T-cell (primary cell): ENCODE measurements around the gene ALDH5A1. TPM values are rescaled to one million over a fixed set of nuclear protein-coding genes. Genes with fewer than 3 reads are reported as not detected.

Experiments used
- ATAC-seq, 4 experiments: fragments of 200-7000 bp in 3 of 4; fragments of 150-1000 bp in 1 of 4; cut with Tn5 transposase; replicated peaks in 1 of 4; 1 replicate in 3 of 4; 2 replicates in 1 of 4; pipeline ENCODE4 v1.10.0; 2021; ENCODE audit warnings: moderate library complexity in 3 of 4, mild to moderate bottlenecking in 2 of 4, moderate number of reproducible peaks in 1 of 4
- CTCF ChIA-PET, 2 donors: fragments of 300-600 bp; sonication (Branson Sonifier 250); formaldehyde crosslinking; loops; one replicate each; lab custom pipeline; 2022; ENCODE audit warnings: antibody characterized with exemption in 2 of 2; lab: Charles Lee
- POLR2A ChIA-PET, 2 donors: fragments of 300-600 bp; sonication (Branson Sonifier 250); formaldehyde crosslinking; loops; one replicate each; lab custom pipeline; 2022; ENCODE audit warnings: antibody characterized with exemption in 2 of 2; lab: Charles Lee
- DNase-seq, 35 experiments: peaks; one replicate each; pipeline versions ENCODE4 v3.0.0 to v3.0.0-alpha.2; 2013 to 2023
- H3K27ac ChIP-seq: one replicate; pipeline ENCODE4 v1.5.1; 2013; ENCODE audit warnings: low read length
- H3K27me3 ChIP-seq, 2 experiments: replicated peaks in 1 of 2; 1 replicate in 1 of 2; 2 replicates in 1 of 2; pipeline versions ENCODE4 v1.6.1 to v1.7.0; 2013; ENCODE audit warnings: low read length in 1 of 2, mixed read lengths in 1 of 2; ENCODE audit not compliant: control insufficient read depth in 2 of 2, insufficient read depth in 2 of 2; ENCODE audit errors: extremely low read depth in 1 of 2
- H3K36me3 ChIP-seq, 2 donors: 1 replicate in 1 of 2; 2 replicates in 1 of 2; pipeline versions ENCODE4 v1.6.1 to v1.7.0; 2013; ENCODE audit warnings: low read length in 1 of 2; ENCODE audit not compliant: control insufficient read depth in 2 of 2, insufficient read depth in 1 of 2; ENCODE audit errors: extremely low read depth in 1 of 2
- H3K4me1 ChIP-seq, 2 experiments: 1 replicate in 1 of 2; 2 replicates in 1 of 2; pipeline versions ENCODE4 v1.6.1 to v1.7.0; 2013; ENCODE audit warnings: low read length in 2 of 2, mixed read lengths in 1 of 2; ENCODE audit not compliant: insufficient read depth in 2 of 2, control insufficient read depth in 1 of 2; ENCODE audit errors: extremely low read depth in 1 of 2
- H3K4me3 ChIP-seq, 2 donors: 1 replicate in 1 of 2; 2 replicates in 1 of 2; pipeline versions ENCODE4 v1.5.1 to v1.7.0; 2013; ENCODE audit warnings: mild to moderate bottlenecking in 2 of 2, low read length in 1 of 2, moderate library complexity in 1 of 2; ENCODE audit not compliant: control insufficient read depth in 1 of 2; ENCODE audit errors: extremely low read depth in 1 of 2
- H3K9me3 ChIP-seq: 2 replicates; pipeline ENCODE4 v1.7.0; 2013
- H3K27ac Mint-ChIP-seq, 2 donors: one replicate each; pipeline ENCODE4 v1.8.0; 2020 to 2021; ENCODE audit warnings: mild to moderate bottlenecking in 2 of 2, mixed read lengths in 2 of 2
- H3K27me3 Mint-ChIP-seq, 2 donors: one replicate each; pipeline ENCODE4 v1.8.0; 2021 to 2022; ENCODE audit warnings: mixed read lengths in 2 of 2
- H3K36me3 Mint-ChIP-seq: one replicate; pipeline ENCODE4 v1.8.0; 2021; ENCODE audit warnings: mixed read lengths
- H3K4me1 Mint-ChIP-seq, 3 donors: one replicate each; pipeline ENCODE4 v1.8.0; 2020 to 2022; ENCODE audit warnings: mixed read lengths in 3 of 3, mild to moderate bottlenecking in 1 of 3
- H3K4me3 Mint-ChIP-seq, 3 donors: one replicate each; pipeline ENCODE4 v1.8.0; 2020 to 2022; ENCODE audit warnings: mild to moderate bottlenecking in 3 of 3, mixed read lengths in 3 of 3, moderate library complexity in 3 of 3
- H3K9me3 Mint-ChIP-seq, 3 donors: one replicate each; pipeline ENCODE4 v1.8.0; 2020 to 2022; ENCODE audit warnings: mixed read lengths in 3 of 3
- WGBS: methylation state at CpG from one replicate; pipeline ENCODE4 v1.1.5; 2013; ENCODE audit warnings: missing lambda C conversion rate; ENCODE audit not compliant: insufficient coverage; 5-methylcytosine and 5-hydroxymethylcytosine counted together
- total RNA-seq, 35 experiments: library from RNA in 6 of 35; stranded (reverse) in 6 of 35; fragments of 120-200 nt in 1 of 35; gene quantifications; one replicate each; pipeline versions ENCODE4 v1.2.1 to v1.2.4 and lab custom pipeline; 2013 to 2026

Gene ALDH5A1
- total RNA-seq, 5 donors from 2014 or later (not counting 1 experiment from before 2014, with no cell fraction given) = 4.8 to 15.2 (median 11.7) TPM

DNA sequence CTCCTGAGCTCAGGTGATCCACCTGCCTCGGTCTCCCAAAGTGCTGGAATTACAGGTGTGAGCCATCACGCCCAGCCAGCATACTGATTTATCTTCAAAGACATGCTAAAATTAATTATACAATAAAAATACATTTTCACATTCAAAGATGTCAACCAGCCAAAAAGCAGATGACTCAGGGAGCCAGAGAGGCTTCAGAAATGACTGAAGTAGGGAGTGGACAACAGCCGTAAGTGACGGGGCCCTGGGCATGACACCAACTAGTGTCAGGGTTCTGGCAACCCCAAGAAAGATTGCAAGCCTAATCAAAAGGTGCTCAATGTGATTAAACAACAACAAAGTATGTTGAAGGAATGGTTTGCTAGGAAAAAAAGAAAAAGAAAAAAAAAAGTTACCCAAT lies 33.8 kb upstream of the ALDH5A1 start:
- H3K9me3 Mint-ChIP-seq = no peaks in the 10 kb centered on the region
- ATAC-seq = no peak
- DNase-seq = no peak
- H3K4me1 Mint-ChIP-seq = no peaks in the 10 kb centered on the region
- no peaks in the 10 kb centered on the region for H3K36me3 ChIP-seq
- H3K27me3 Mint-ChIP-seq = no peaks in the 10 kb centered on the region
- H3K27me3 ChIP-seq = no peaks in the 10 kb centered on the region
- no peaks in the 10 kb centered on the region for H3K4me1 ChIP-seq
- H3K27ac Mint-ChIP-seq = no peak overlapping the region
- H3K9me3 ChIP-seq = no peaks in the 10 kb centered on the region
- H3K36me3 Mint-ChIP-seq = no peaks in the 10 kb centered on the region
- POLR2A ChIA-PET = no interaction called here
- H3K4me3 ChIP-seq = no peak overlapping the region
- H3K27ac ChIP-seq = no peak overlapping the region
- H3K4me3 Mint-ChIP-seq = no peak overlapping the region
- CTCF ChIA-PET = interaction anchor here in 1 of 2 donors (0.9 kb wide), 1 partner anchor 1029 kb away, joined by 7 read pairs; no protein-coding TSS in a partner anchor
- WGBS = no CpG with 5 or more reads among the region's 4 CpGs

DNA sequence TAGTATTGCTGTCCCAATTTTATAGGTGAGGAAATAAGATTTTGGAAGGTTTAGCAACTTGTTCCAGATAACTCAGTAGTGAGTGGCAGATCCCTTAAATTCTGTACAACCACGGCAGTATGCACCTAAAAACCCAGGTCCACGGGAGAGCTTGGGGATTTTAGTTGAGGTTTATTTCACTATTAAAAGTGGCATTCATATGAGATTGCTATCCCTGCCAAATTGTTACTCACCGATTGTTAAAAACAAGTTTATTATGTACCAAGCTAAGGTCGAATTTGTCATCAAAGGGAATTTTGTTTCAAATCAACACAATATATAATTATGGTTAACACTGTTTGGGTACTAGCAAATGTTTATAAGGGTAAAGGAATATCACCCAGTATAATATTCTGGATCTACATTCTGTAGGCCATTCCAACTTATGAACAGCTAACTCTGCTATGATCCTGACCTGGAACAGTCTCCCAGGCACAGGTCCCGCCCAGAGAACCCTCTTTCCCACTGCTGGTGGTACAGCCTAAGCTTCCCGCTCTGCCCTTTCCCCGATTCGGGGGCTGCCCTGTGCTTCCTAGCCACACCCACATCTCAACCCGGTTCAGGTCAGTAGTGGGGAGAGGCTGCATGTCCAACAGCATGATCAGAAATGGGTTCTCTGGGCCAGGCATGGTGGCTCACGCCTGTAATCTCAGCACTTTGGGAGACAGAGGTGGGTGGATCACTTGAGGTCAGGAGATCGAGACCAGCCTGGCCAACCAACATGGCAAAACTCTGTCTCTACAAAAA lies 30.3 kb upstream of the ALDH5A1 start:
- no peaks in the 10 kb centered on the region for H3K9me3 ChIP-seq
- Mint-ChIP-seq H3K36me3 (no peaks in the 10 kb centered on the region), H3K4me1 (no peaks in the 10 kb centered on the region), H3K27ac (no peak overlapping the region), H3K9me3 (no peaks in the 10 kb centered on the region), H3K27me3 (no peaks in the 10 kb centered on the region), H3K4me3 (no peak overlapping the region)
- POLR2A ChIA-PET = no interaction called here
- no peak overlapping the region for H3K27ac ChIP-seq
- DNase-seq (no peak), ATAC-seq (no peak)
- CTCF ChIA-PET = no interaction called here
- WGBS = 80% methylated on average over 2 of the region's 11 CpGs
- no peaks in the 10 kb centered on the region for H3K27me3 ChIP-seq
- no peak overlapping the region for H3K4me3 ChIP-seq
- H3K4me1 ChIP-seq = no peaks in the 10 kb centered on the region
- peaks cover 0 to 7% of the 10 kb centered on the region in 2 donors for H3K36me3 ChIP-seq

- Histone ChIP-seq H3K27ac (no peak overlapping the region), H3K27me3 (no peaks in the 10 kb centered on the region), H3K9me3 (no peaks in the 10 kb centered on the region), H3K4me1 (no peaks in the 10 kb centered on the region), H3K4me3 (no peak overlapping the region), H3K36me3 (peaks cover 0 to 7% of the 10 kb centered on the region in 2 donors)
- Mint-ChIP-seq H3K4me1 (no peaks in the 10 kb centered on the region), H3K4me3 (no peak overlapping the region), H3K9me3 (no peaks in the 10 kb centered on the region), H3K27me3 (no peaks in the 10 kb centered on the region), H3K36me3 (no peaks in the 10 kb centered on the region), H3K27ac (no peak overlapping the region)
- ChIA-PET CTCF (no interaction called here), POLR2A (no interaction called here)
- ATAC-seq (no peak), DNase-seq (no peak)
- WGBS = no CpG with 5 or more reads among the region's 7 CpGs
These were observed 25.0 kb upstream of the ALDH5A1 start for GRCh38 chr6:24469811-24470210.

- Histone ChIP-seq H3K9me3 (no peaks in the 10 kb centered on the region), H3K27me3 (no peaks in the 10 kb centered on the region), H3K4me3 (no peak overlapping the region), H3K4me1 (no peaks in the 10 kb centered on the region), H3K36me3 (peaks cover 0 to 7% of the 10 kb centered on the region in 2 donors), H3K27ac (no peak overlapping the region)
- Mint-ChIP-seq H3K36me3 (no peaks in the 10 kb centered on the region), H3K9me3 (no peaks in the 10 kb centered on the region), H3K27me3 (no peaks in the 10 kb centered on the region), H3K4me3 (no peak overlapping the region), H3K27ac (no peak overlapping the region), H3K4me1 (no peaks in the 10 kb centered on the region)
- DNase-seq (no peak), ATAC-seq (no peak)
- ChIA-PET POLR2A (no interaction called here), CTCF (no interaction called here)
These were observed 22.6 kb upstream of the ALDH5A1 start for GRCh38 chr6:24472181-24472580.

GRCh38 chr6:24476631-24477030 lies 18.1 kb upstream of the ALDH5A1 start:
- ChIA-PET POLR2A (no interaction called here), CTCF (no interaction called here)
- no peaks in the 10 kb centered on the region for H3K36me3 Mint-ChIP-seq
- H3K27me3 Mint-ChIP-seq = no peaks in the 10 kb centered on the region
- no peaks in the 10 kb centered on the region for H3K9me3 Mint-ChIP-seq
- Histone ChIP-seq H3K36me3 (no peaks in the 10 kb centered on the region), H3K9me3 (no peaks in the 10 kb centered on the region), H3K27ac (no peak overlapping the region), H3K4me1 (no peaks in the 10 kb centered on the region), H3K4me3 (no peak overlapping the region), H3K27me3 (no peaks in the 10 kb centered on the region)
- H3K4me3 Mint-ChIP-seq = no peak overlapping the region
- 88% methylated on average over 6 of the region's 6 CpGs for WGBS
- no peak for DNase-seq
- no peak overlapping the region for H3K27ac Mint-ChIP-seq
- no peaks in the 10 kb centered on the region for H3K4me1 Mint-ChIP-seq
- no peak for ATAC-seq

DNA sequence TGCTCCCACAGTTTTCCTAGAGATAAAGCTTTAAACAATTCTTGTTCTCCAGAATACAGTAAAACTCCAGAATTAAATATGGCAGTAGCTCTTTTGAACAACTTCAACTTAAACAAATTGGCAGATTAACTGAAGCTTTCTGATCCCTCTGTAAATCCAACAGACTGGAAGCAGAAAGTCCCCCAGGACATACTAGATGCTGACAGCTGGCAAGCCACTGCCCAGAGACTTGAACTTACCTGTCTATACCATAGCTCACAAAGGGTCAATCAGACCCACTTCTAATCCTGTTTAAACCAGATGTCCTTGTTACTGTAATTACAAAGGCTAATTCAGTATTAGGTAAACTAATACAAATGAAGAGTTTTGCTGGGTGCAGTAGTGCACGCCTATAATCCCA lies 17.7 kb upstream of the ALDH5A1 start:
- no peak for DNase-seq
- H3K27ac ChIP-seq = no peak overlapping the region
- Mint-ChIP-seq H3K4me3 (no peak overlapping the region), H3K27ac (no peak overlapping the region), H3K4me1 (no peaks in the 10 kb centered on the region), H3K9me3 (no peaks in the 10 kb centered on the region), H3K36me3 (no peaks in the 10 kb centered on the region), H3K27me3 (no peaks in the 10 kb centered on the region)
- ATAC-seq = no peak
- no peaks in the 10 kb centered on the region for H3K27me3 ChIP-seq
- no CpG with 5 or more reads among the region's 1 CpG for WGBS
- no peaks in the 10 kb centered on the region for H3K4me1 ChIP-seq
- no peaks in the 10 kb centered on the region for H3K36me3 ChIP-seq
- POLR2A ChIA-PET = no interaction called here
- CTCF ChIA-PET = no interaction called here
- H3K4me3 ChIP-seq = no peak overlapping the region
- no peaks in the 10 kb centered on the region for H3K9me3 ChIP-seq
